ENCODE data around the gene SLC26A9.

The SLC26A9 gene

GRCh38 chr1:205933671-205934618, 9.3 kb downstream of the SLC26A9 start:
- no peak for DNase-seq (ENCODE audit: low read depth)
- TF ChIP-seq CTCF (IDR thresholded peaks at IDR 0.05; ENCODE audit: low read depth, low read length, missing control alignments) = no peak
- H3K4me3 ChIP-seq (ENCODE audit: low read depth, low read length) = no peak overlapping the region

DNA sequence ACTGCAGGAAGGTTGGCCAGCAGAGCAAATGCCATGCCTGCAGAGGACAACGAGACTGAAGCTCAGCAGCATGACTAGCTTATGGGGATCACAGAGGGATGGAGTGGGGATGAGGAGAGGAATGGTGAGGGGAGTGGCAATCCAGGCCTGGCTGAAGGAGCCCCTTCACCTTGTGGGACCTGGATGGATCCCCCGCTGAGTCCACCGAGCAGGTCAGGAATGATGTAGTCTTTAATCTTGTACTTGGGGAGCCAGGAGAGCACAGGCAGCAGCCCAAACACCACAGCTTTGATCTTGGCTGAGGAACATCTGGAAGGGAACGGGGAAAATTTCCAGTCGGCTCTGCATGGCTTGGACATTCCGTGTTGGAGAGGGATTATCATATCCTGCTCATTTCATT, 10.5 kb downstream of the SLC26A9 start:
- TF ChIP-seq CTCF (IDR thresholded peaks at IDR 0.05; ENCODE audit: low read depth, low read length, missing control alignments) = no peak
- no peak for DNase-seq (ENCODE audit: low read depth)
- H3K4me3 ChIP-seq (ENCODE audit: low read depth, low read length) = no peak overlapping the region

DNA sequence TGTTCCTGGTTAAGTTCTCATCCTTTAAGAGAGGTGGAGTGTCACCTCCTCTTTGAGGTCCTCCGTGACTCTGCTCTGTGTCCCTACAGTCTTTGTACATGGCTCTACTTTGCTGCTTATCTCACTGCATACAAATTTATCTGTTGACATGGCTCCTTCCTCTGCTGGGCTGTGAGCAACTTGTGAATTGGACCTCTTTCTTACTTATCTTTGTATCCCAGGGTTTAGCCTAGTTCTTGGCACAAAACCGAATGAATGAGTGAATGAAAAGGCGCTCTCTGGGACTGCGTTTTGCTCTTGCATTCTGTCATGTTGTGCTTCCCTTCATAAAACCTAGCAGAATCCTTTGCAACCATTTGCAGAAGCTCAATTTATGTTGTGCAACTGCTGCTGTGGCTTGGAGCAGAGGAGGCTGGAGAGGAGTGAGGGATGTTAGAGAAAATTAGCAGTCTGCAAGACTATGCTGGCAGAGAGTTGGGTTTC, 12.4 kb downstream of the SLC26A9 start:
- TF ChIP-seq CTCF (IDR thresholded peaks at IDR 0.05; ENCODE audit: low read depth, low read length, missing control alignments) = no peak
- no peak overlapping the region for H3K4me3 ChIP-seq (ENCODE audit: low read depth, low read length)
- no peak for DNase-seq (ENCODE audit: low read depth)

DNA sequence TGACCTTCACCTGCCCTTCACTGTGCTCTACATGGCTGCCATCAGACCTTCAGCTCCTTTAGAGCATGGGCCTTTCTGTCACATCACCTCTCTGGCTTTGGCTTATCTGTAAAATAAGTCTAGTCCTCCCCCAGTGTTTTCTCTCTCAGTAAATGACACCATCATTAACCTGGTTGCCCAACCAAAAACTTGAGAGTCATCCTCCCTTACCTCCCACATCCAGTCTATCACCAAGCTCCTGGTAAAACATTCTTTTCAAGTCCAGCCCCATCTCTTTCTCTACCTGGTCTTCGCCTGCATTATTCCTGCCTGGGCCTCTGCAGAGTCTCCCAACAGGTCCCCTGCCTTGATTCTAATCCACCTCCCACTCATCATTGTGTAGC, 13.1 kb downstream of the SLC26A9 start:
- TF ChIP-seq CTCF (IDR thresholded peaks at IDR 0.05; ENCODE audit: low read depth, low read length, missing control alignments) = no peak
- no peak for DNase-seq (ENCODE audit: low read depth)

DNA sequence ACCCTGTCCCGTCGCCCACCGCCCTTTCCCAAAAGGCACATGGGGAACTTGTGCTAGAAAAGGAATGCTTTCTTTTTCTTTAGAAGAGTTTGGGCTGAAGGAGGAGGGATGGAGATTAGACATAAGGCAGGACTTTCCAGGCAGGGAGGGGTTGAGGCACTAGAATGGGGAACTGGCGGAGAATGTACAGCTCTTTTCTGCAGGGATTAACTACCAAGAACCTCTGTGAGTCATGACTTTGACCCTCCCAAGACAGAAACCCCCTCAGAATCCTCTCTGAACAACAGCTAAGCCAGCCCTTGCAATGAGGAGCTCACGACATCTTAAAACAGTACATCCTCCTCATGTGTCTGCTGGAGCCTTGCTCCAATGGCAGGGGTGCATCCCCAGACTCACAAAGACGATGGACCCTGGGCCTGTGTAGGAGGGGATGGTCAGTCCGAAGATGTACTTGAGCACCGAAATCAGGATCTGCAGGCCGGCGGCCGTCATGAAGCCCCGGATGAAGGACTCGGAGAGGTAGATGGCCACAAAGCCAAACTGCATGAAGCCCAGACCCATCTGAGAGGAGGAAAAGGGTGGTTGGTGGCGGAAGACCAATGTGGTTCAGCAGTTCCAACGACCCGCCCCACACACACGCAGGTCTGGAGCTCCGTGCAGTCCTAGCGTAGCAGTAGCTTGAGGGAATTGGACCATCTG, 13.6 kb downstream of the SLC26A9 start:
- no peak for DNase-seq (ENCODE audit: low read depth)
- no peak for TF ChIP-seq CTCF (IDR thresholded peaks at IDR 0.05; ENCODE audit: low read depth, low read length, missing control alignments)

More for the DNA sequence above, 13.1 kb downstream of the SLC26A9 start:
- no peak overlapping the region for H3K4me3 ChIP-seq (ENCODE audit: low read depth, low read length)

DNA sequence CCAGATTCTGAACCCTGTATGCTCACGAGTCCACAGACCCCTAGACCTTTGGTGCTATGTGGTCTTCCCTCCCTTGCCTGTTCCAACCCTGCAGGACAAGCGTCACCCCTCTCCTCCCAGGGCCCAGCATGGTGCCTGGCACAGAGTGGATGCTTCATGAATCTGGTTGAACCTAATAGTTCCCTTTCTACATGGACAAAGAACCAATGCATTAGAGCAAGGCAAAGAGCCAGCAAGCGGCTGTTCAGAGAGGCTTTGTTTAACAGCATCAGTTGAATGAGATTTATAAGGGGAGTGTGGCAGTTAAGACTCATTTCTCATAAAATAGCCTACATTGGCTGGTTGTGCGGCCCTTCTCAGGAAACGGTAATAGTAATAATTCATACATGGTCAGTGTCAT, 14.9 kb downstream of the SLC26A9 start:
- H3K4me3 ChIP-seq (ENCODE audit: low read depth, low read length) = no peak overlapping the region
- no peak for TF ChIP-seq CTCF (IDR thresholded peaks at IDR 0.05; ENCODE audit: low read depth, low read length, missing control alignments)
- DNase-seq (ENCODE audit: low read depth) = no peak

More for the DNA sequence above, 13.6 kb downstream of the SLC26A9 start:
- H3K4me3 ChIP-seq (ENCODE audit: low read depth, low read length) = no peak overlapping the region

Data from GM12864 (cell line).